IPS DF 4.7 (cell line): Measurements from ENCODE around the gene BAD.
"Not testable (repeated sequence)": the region's sequence is repeated elsewhere in the genome, so short reads cannot be mapped to it uniquely, and the experiment has no call there.

Experiments
- DNase-seq: peaks from one replicate; pipeline ENCODE4 v3.0.0-alpha.2; 2013; ENCODE audit warnings: low spot score; ENCODE audit errors: extremely low read depth

The BAD gene

DNA sequence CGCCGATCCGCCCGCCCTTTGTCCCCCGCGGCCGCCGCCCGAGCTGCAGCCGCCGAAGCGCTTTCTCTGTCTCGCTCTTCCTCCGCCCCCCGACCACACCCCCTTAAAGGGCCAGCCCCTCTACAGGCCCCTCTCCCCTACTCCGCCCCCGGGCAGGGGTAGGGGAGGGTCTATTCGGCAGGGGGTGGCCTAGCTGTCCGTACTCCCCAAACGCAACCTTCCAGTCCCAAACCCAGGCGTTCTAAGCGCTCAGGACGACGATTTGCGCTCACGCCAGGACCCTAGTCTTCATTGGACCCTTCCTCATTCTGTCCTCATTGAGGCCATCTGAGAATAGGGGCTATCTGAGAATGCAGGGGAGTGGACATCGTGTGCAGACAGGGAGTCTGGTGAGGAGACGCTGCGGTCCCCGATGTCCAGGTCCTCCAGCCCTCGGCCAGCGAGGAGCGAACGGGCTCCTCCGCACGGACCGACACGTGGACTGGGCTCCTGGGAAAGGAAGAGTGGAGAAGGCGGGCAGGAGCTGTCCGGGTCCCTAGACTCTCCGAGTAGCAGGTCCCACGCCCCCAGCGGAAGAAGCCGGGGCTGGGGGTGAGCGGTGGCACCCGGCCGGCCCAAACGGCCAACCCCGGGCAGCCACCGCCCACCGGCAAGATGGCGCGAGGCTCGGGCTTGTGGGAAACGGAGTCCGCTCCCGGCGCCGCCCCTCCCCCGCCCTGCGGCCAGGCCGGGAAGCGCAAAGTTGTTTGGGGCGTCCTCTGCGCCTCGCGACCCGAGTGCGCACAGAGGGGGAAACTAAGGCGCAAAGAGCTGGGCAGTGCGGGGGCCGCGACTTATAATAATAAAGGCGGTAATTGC is 37.4 kb downstream of the BAD start, which contains the start of gene PPP1R14B:
Gene PPP1R14B (minus strand): TSS at position 73 of the 858 bp plus-strand sequence. CDS start 270 bp downstream, outside the sequence.
- DNase-seq = no peak

DNA sequence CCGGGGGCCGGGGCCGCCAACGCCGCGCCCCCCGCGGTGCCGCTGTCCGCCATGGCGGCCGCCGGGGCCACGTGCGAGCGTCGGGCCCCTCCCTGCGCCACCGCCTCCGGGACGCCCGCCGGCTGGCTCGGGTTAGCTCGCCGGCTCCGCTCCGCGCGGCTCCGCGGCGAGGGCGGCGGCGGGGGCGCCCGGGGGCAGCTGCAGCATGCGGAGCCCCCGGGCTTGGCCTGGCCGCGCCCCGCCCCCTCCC is 37.9 kb downstream of the BAD start:
- DNase-seq = not testable (repeated sequence)

DNA sequence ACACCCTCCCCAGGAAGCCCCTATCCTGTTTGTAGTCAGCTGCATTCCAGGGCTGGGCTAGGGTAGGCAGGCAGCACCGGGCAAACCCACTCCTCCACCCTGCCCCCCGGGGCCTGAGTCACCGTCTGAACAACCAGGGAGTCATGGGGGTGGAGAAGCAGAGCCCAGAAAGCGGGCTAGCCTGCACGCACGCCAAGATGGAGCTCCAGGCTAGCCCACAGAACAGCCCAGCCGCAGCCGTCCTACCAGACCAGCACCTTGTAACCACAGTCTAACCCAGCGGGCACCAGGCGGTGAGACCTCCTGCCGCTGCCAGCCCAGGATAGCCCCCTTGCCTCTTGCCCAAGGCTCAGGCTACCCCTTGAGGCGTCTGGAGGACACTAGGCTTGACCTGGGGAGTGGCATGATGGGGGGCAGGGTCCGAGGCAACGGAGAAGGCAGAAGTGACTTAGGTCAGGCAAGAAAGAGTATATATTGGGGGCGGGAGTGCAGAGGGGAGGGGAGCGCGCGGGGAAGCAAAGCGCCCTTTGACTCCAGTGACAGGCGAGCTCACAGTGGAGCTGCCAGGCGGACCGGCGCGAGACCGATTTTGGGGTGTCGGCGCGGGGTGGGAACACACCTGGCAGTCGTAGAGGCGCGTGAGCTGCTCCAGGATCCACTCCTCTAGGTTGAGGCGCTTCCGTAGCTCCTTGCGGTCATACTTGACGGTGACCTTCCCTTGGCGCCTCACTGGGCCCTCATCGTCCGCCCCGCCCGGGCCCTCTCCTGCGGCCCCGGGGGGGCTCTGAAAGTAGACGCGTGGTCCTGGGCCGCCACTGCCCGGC is 38.5 kb downstream of the BAD start:
- no peak for DNase-seq

DNA sequence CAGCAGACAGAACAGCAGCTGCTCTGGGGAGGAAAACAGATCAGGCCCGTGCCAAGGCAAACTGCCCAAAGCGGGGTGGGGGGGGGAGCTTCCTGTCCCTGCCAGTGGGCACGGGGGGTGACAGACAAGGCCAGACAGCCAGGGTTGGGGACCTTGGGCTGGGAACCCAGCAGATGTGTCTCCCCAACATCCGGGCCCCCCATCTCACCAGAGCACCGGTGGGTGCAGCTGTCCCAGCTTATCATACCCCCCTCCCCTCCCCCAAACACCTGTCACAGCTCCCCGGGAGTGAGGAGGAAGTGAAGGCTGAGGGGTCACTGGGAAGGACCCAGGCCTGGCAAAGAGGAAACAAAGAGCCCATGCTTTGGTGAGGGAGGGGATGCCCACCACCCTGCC is 39.1 kb downstream of the BAD start:
- DNase-seq = no peak

DNA sequence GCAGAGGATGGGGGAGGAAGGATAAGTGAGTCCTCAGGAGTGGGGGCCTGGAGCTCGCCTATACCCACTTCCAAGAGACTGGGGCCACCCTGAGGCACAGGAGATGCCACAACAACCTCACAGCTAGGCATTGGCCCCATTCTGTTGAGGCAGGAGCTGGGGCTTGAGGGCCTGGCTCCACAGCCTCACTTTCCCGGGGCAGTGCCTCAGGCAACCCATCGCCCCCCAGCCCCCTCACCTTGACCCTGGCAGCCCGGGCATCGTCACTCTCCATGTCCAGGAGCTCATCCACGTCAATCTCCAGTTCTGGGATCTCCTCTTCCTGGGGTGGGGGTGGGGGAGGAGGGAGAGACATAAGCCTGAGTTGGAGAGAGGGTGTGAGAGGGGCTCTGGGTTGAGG is 39.5 kb downstream of the BAD start:
- no peak for DNase-seq

DNA sequence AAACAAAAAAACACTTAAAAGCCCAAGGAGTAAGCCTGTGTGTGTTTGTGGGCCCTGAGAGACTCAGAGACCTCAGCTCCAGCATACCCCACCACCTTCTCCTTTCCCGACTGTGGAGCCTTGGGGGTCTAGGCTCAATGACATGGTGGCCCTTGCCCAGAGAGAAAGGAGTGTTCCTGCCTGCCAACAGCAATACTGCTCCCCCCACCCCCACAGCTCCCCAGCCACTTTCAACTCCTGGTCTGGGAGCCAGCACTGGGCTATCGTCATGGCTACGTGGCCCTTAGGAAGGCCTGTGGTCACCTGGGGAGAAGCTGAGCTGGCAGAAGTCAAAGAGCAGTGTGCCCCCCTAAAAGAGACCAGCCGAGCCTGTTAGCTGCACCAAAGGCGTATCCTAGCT is 40.4 kb downstream of the BAD start:
- DNase-seq = no peak

DNA sequence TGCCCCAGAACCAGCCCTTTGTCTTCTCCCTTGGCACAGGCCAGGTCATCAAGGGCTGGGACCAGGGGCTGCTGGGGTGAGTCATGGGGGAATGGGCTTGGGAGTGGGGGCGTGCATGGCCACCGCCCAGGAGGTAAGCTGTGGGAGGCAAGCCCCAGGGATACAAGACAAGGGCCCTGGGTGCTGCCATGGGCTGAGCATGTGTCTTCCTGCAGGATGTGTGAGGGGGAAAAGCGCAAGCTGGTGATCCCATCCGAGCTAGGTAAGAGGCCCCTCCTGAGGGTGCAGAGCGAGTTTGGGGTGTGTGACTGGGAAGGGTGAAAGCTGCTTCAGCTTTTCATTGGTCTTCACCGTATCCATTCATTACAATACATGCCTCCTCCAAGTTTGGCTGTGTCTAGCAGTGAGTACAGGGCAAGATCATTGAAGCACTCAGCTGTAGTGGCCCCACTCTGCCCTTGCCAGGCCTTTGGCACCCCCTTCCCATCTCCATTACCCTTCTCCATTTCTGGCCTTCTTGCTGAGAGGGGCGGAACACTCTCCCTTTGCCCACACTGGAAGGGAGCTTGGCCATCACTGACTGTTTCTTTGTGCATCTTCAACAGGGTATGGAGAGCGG is 41.1 kb downstream of the BAD start:
- DNase-seq = no peak

DNA sequence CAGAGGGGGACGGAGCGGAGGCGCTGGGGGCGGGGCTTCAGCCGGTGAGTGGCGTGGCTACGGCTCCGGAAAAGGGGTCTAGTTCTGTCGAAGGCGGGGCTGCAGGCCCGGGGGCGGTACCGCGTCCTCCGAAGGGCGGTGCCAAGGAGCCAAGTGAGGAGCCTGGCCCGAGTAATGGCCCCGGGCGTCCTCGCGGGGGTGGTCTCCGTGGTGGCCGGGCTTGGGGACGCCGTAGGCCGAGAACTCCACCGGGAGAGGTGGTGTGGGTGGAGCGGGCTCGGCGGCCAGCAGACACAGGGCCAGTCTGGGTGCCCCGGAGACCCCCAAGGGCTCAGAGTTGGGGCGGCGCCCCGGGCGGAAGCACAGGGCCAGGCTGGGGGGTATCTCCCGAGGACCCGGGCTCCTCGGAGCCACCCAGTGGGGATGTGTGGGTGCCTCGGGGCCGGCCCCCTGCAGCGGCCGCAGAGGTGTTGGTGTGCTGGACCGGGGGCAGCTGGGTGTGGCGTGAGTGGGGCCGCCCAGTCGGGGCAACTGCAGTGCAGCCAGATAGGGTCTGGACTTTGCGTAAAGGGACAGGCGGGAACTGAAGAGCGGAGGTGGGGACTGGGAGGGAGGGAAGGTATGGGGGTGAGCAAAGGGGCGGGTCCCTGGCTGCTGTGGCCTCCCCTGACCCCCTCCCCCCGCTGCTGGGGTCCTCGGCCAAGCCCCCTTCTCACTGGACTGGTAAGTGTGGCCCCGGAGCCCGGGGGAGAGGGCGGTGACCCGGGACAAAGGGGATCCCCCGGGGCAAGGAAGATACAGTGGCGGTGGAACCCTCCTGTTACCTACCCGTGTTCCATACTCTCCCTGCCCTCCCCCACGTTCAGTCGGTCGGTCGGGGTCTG is 42.7 kb downstream of the BAD start:
- no peak for DNase-seq

DNA sequence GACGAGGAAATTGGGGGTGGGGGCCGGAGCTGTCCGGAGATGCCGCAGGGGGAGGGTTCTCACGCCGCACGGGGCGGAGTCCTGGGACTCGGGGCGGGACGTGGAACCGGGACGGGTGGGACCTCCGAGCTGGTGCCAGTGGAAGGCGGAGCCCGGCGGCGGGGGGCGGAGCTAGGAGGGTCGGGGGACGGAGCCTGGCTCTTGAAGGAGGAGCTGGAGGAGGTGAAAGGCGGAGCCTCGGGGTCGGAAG is 43.3 kb downstream of the BAD start:
- DNase-seq = no peak

DNA sequence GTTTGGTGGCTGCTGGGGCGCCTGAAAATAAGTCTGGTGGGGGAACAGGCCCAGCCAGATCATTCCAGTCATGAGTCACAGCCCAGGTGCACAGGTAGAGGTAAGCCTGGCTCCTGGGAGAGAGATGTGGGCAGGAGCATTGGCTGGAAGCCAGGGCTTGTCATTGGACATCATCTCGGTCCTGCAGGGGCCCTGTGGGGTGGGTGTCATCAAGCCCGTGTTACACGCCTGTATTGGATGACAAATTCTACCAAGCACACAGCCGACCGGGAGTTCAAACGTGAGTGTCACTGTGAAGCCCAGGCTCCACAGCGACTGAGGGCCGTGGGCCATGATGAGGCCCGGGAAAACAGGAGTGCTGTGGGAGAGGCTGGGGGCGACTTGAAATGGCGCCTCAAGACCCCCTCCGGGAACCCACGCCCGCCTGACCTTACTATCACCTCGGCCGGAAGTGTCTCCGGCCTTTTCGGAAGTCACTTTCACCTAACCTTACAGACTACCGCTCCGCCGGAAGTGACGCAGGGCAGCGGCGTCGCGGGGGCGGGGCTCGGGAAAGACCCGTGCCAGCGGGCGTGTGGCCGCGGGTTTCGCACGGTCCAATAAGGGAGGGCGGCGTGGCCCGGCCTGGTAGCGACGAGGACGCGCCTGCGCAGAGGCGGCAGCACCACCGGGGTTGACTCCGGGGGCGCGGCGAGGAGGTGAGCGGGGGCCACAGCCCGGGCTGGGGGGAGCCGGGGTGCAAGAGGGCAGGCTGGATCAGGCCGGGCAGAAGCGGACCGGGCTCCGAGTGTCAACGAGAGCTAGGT is 43.8 kb downstream of the BAD start, which contains the start of gene FKBP2:
Gene FKBP2 (plus strand): TSS at position 661 of the 806 bp plus-strand sequence. CDS start 1,293 bp downstream, outside the sequence.
- DNase-seq = no peak

DNA sequence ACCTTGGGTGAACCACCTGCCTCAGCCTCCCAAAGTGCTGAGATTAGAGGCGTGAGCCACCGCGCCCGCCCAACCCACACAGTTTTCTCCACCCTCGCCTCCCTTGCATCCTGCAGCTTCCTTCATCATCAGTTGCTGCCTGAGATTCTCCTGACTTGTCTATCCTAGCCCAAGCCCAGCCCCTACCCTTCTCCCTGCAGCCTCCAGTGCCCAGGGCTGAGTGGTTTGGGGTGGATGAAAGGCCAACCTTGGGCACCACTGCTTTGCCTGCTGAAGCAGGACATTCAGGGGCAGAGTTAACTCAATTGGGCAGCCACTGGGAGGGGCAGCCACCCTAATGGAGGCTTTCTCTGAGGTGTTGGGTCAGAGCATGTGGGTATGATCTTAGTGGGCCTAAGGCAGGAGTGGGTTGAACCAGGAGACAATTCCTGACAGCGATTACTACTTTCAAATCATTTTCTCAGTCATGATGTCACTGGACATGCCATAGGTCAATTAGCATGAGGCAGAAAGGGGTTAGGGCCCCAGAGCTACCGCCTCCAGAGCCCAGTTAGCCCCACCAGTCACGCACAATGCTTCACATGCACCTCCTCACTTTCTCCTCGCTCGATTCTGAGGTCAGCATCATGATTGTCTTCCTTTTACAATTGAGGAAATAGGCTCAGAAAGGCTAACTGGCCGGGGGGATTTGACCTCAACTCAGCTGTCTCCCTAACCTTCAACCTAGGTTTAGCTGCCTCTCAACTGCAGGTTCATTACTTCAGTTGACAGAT is 44.6 kb downstream of the BAD start:
- no peak for DNase-seq

DNA sequence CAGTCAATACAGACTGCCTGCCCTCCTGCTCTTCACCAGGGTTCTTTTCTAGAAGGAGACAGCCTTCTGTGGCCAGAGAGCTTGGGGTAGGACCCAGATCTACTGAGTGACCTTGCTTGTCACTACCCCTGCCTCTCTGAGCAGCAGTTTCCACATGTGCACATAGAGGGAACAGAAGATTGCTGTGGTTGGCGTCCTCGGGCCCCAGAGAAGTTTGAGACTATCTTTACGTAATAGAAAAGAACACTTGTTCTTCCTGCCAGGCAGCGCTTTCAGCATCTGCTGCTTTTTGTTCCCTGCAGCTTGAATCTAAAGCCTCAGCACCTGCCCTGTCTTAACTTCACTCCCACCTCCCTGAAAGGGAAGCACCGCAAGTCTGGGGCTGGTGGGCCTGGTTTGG is 45.5 kb downstream of the BAD start:
- no peak for DNase-seq

DNA sequence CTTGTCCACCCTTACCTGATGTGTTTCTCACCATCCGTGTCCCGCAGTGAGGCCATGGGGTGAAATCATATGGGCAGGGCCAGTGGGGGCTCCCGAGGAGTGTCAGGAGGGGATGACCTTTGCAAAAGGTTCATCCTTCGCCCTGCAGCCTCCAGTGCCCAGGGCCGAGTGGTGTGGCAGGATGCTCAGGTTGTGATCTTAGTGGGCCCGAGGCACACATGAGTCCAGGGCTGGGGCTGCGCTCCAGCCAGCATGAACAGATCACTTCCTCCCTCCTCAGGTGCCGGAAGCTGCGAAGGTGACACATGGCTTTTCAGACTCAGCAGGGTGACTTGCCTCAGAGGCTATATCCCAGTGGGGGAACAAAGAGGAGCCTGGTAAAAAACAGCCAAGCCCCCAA is 46.4 kb downstream of the BAD start:
- no peak for DNase-seq

DNA sequence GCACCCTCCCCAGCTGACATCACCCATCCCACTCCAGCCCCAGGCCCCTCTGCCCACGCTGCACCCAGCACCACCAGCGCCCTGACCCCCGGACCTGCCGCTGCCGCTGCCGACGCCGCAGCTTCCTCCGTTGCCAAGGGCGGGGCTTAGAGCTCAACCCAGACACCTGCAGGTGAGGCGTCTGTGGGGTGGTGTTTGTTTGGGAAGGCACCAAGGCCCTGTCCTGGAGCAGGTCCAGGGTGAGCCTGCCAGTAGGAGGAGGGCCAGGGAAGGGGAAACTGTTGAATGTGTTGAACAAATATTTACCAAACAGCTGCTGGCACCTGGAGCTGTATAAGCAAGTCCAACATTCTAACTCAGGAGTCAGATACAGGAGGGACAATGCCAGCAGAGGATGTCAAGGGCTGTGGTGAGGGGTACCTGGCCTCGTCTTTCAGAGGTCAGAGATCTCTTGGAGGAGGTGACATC is 46.9 kb downstream of the BAD start:
- DNase-seq = no peak

DNA sequence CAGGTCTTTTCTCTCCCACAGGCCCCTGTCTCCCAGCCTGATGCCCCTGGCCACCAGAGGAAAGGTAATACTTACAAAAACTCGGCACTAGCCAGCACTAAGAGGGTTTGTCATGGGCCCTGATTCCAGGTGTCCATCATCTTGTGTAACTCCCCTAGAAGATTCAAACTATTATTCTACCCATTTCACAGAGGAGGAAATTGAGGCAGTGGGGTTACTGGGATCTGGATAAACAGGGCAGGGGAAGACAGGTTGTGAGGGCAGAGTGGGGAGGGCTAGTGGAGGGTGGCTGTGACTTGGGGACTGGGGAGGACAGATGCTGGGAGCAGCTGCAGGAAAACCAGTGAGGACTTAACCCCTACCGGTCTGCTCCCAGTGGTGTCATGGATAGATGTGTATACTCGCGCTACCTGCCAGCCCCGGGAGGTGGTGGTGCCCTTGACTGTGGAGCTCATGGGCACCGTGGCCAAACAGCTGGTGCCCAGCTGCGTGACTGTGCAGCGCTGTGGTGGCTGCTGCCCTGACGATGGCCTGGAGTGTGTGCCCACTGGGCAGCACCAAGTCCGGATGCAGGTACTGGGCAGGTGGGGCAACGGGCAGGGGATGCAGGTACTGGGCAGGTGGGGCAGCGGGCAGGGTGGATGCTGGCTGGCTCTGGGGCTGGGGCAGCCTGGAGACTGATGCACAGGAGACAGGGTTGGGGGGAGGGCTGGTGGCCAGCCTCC is 48.9 kb downstream of the BAD start:
- no peak for DNase-seq

DNA sequence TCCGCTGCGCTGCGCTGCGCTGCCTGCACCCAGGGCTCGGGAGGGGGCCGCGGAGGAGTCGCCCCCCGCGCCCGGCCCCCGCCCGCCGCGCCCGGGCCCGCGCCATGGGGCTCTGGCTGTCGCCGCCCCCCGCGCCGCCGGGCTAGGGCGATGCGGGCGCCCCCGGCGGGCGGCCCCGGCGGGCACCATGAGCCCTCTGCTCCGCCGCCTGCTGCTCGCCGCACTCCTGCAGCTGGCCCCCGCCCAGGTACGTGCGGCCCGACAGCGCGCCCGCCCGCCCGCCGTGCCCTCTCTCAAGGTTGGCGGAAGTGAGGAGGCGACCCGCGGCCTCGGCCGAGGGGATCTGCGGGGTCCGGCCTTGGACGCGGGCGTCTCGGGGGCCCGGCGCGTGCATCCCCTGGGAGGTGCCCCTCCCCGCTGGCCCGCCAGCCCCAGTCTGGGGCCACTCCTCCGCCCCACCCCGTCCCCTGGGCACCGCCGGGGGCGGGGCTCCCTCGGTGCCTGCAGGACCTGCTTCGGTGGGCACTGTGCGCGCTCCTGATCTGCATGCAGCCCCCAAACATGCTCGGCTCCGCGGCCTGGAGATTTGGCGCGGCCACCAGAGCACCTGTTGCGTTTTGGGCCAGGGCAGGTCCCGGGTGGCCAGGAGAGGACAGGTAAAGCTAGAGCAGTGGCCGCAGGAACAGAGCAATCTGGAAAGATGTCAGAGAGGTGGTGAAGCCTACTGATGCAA is 49.7 kb downstream of the BAD start:
- no peak for DNase-seq

DNA sequence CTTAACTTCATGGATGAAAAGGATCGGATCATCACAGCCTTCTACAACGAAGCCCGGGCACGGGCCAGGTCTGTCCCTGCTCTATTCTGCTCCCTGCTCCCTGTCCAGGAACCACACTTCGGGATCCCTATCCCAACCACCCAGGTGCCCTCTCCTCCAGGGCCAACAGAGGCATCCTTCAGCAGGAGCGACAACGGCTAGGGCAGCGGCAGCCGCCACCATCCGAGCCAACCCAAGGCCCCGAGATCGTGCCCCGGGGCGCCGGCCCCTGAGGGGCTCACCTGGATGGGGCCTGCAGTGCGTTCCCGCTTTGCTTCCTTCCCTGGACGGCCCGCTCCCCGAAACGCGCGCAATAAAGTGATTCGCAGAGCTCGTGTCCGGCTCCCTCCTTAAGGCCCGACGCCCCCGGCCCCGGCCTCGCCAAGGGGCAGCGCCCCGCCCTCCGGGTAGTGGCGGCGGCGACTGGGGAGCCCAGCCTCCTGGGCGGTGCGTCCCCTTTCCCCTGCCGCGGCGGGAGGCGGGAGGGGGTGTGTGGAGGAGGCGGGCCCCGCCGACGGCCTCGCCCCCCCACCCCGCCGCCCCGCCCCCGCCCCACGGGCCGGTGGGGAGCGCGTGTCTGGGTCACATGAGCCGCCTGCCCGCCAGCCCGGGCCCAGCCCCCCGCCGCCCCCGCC is 50.4 kb downstream of the BAD start, which contains the start of gene VEGFB:
Gene VEGFB (plus strand): TSS at position 672 of the 674 bp plus-strand sequence. CDS start 250 bp downstream, outside the sequence.
- DNase-seq = no peak

DNA sequence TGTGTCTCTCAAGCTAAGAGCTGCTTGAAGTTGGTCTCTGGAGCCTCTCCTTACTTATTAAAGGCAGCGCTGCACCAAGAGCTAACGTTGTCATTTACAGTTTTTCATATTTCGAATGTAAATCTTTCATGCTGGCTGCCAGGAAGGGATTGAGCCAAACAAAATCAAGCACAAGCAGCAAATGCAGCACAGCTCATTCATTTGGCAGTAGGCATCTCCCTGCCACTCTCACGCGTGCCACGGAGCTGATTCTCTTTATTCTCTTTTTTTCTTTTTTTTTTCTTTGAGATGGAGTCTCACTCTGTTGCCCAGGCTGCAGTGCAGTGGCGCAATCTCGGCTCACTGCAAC is 51.5 kb downstream of the BAD start:
- no peak for DNase-seq
